ENCODE data around the gene ARHGAP27. TPM values are rescaled to one million over a fixed set of nuclear protein-coding genes. Genes with fewer than 3 reads are reported as not detected.
"Not testable (repeated sequence)": the region's sequence is repeated elsewhere in the genome, so short reads cannot be mapped to it uniquely, and the experiment has no call there.

The ARHGAP27 gene
- total and polyA plus RNA-seq, 2 of the 13 experiments (the other 11 are each of a cell fraction or from before 2014, with no cell fraction given), result 15.5 to 18.9 TPM

DNA sequence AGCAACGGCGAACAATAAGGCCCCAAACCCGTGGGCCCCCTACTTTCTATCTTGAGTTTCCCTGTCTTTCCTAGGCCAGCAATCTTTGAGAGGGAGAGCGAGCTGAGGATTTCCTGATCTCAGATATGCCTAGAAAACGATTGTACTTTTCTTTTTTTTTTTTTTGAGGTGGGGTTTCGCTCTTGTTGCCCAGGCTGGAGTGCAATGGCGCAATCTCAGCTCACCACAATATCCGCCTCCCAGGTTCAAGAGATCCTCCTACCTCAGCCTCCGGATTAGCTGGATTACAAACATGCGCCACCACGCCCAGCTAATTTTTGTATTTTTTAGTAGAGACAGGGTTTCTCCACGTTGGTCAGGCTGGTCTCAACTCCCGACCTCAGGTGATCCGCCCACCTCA, 15.0 kb upstream of the ARHGAP27 start:
- not testable (repeated sequence) for H3K9ac ChIP-seq (ENCODE audit: insufficient read depth, low read depth, low read length)

GRCh38 chr17:45446872-45447625, 14.4 kb upstream of the ARHGAP27 start:
- CTCF ChIA-PET (ENCODE audit: low intra/inter-chr PET ratio, low total read pairs); POLR2A ChIA-PET; H3K27ac ChIP-seq (ENCODE audit: extremely low read length, insufficient read depth, low read length): not testable (repeated sequence)

More for the DNA sequence above, 15.0 kb upstream of the ARHGAP27 start:
- H3K36me3 ChIP-seq (replicated peaks in 1 of 2; ENCODE audit: control insufficient read depth in 1 of 2, insufficient read depth in 2 of 2, low read length in 2 of 2); H2AFZ ChIP-seq (ENCODE audit: low read length); ATAC-seq; H3K27me3 ChIP-seq (ENCODE audit: control insufficient read depth in 1 of 2, insufficient read depth in 2 of 2, low read length in 2 of 2); H4K20me1 ChIP-seq (ENCODE audit: insufficient read depth, low read length); H3K27ac ChIP-seq (ENCODE audit: extremely low read length, insufficient read depth, low read length); H3K9me3 ChIP-seq (ENCODE audit: low read length); DNase-seq (ENCODE audit: low spot score); FAIRE-seq; H3K4me2 ChIP-seq (ENCODE audit: low read depth, low read length); intact Hi-C loops (cut with micrococcal nuclease; ENCODE audit: unreplicated experiment); H3K4me3 ChIP-seq (replicated peaks in 1 of 3; ENCODE audit: insufficient read depth in 1 of 3, low read depth in 2 of 3, low read length in 3 of 3); POLR2A ChIA-PET; BruUV-seq (replicated peaks); in situ Hi-C loops (cut with HindIII; ENCODE audit: extremely low pct_ligation_motif_present, low pct_unique_long_range_greater_than_20kb); CTCF ChIA-PET (ENCODE audit: low intra/inter-chr PET ratio, low total read pairs); H3K79me2 ChIP-seq (ENCODE audit: insufficient read depth, low read length); H3K4me1 ChIP-seq (ENCODE audit: insufficient read depth, low read length): not testable (repeated sequence)
- 88% methylated on average over 14 of the region's 14 CpGs for WGBS (ENCODE audit: low lambda C conversion rate)

DNA sequence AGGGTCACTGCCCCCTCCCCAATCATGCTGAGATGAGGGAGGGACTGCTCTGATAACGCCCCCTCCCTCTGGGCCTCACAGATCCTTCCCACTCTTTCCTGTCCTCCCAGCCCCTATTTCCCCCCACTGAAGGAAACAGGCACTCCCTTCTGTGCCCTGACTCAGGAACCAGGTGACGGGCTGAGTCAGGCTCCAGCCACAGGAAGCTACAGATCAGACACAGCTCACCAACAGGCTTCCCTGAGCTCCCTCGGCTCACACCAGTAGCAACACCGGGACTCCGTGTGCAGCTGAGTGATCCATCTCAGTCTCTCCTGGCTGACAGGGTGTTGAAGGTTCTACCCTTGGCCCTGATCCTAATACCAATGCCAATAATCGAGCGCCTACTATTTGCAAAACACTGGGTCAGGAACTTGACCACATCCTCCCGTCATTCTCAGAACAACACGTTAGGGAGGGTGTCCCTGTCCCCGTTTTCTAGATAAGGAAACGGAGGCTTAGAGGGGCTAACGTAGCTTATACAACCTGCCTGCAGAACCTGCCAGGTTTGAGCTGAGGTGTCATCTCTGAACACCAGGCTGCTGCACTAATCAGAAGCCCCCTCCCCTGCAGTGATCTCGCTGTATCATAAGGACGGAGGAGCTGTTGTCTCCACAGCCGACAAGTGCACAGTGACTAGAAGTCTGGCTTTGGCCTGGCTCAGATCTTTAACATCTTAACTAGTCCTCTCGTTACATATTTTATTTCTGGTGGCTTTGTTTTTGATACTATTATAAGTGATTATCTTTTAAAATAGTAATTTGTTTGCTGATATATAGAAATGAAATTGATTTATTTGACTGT, 13.5 kb upstream of the ARHGAP27 start:
- H3K27me3 ChIP-seq (ENCODE audit: control insufficient read depth in 1 of 2, insufficient read depth in 2 of 2, low read length in 2 of 2); H3K36me3 ChIP-seq (replicated peaks in 1 of 2; ENCODE audit: control insufficient read depth in 1 of 2, insufficient read depth in 2 of 2, low read length in 2 of 2); H2AFZ ChIP-seq (ENCODE audit: low read length); POLR2A ChIA-PET; FAIRE-seq; H3K4me1 ChIP-seq (ENCODE audit: insufficient read depth, low read length); H4K20me1 ChIP-seq (ENCODE audit: insufficient read depth, low read length); BruUV-seq (replicated peaks); in situ Hi-C loops (cut with HindIII; ENCODE audit: extremely low pct_ligation_motif_present, low pct_unique_long_range_greater_than_20kb); ATAC-seq; CTCF ChIA-PET (ENCODE audit: low intra/inter-chr PET ratio, low total read pairs); H3K27ac ChIP-seq (ENCODE audit: extremely low read length, insufficient read depth, low read length); DNase-seq (ENCODE audit: low spot score); H3K4me2 ChIP-seq (ENCODE audit: low read depth, low read length); H3K9ac ChIP-seq (ENCODE audit: insufficient read depth, low read depth, low read length); H3K9me3 ChIP-seq (ENCODE audit: low read length); intact Hi-C loops (cut with micrococcal nuclease; ENCODE audit: unreplicated experiment); H3K4me3 ChIP-seq (replicated peaks in 1 of 3; ENCODE audit: insufficient read depth in 1 of 3, low read depth in 2 of 3, low read length in 3 of 3); H3K79me2 ChIP-seq (ENCODE audit: insufficient read depth, low read length): not testable (repeated sequence)
- 95% methylated on average over 16 of the region's 16 CpGs for WGBS (ENCODE audit: low lambda C conversion rate)

More at GRCh38 chr17:45446872-45447625, 14.4 kb upstream of the ARHGAP27 start:
- intact Hi-C loops (cut with micrococcal nuclease; ENCODE audit: unreplicated experiment); ATAC-seq; H3K79me2 ChIP-seq (ENCODE audit: insufficient read depth, low read length); H4K20me1 ChIP-seq (ENCODE audit: insufficient read depth, low read length); BruUV-seq (replicated peaks); H3K4me1 ChIP-seq (ENCODE audit: insufficient read depth, low read length); DNase-seq (ENCODE audit: low spot score); H3K9me3 ChIP-seq (ENCODE audit: low read length); H3K9ac ChIP-seq (ENCODE audit: insufficient read depth, low read depth, low read length); H3K36me3 ChIP-seq (replicated peaks in 1 of 2; ENCODE audit: control insufficient read depth in 1 of 2, insufficient read depth in 2 of 2, low read length in 2 of 2); FAIRE-seq; in situ Hi-C loops (cut with HindIII; ENCODE audit: extremely low pct_ligation_motif_present, low pct_unique_long_range_greater_than_20kb); H3K4me2 ChIP-seq (ENCODE audit: low read depth, low read length); H3K4me3 ChIP-seq (replicated peaks in 1 of 3; ENCODE audit: insufficient read depth in 1 of 3, low read depth in 2 of 3, low read length in 3 of 3); H2AFZ ChIP-seq (ENCODE audit: low read length); H3K27me3 ChIP-seq (ENCODE audit: control insufficient read depth in 1 of 2, insufficient read depth in 2 of 2, low read length in 2 of 2): not testable (repeated sequence)
- WGBS (ENCODE audit: low lambda C conversion rate), result 98% methylated on average over 8 of the region's 8 CpGs

All from HepG2 (cell line).